ENCODE data around the gene FAM156A.
"Not testable (repeated sequence)": the region's sequence is repeated elsewhere in the genome, so short reads cannot be mapped to it uniquely, and the experiment has no call there.

Gene FAM156A

DNA sequence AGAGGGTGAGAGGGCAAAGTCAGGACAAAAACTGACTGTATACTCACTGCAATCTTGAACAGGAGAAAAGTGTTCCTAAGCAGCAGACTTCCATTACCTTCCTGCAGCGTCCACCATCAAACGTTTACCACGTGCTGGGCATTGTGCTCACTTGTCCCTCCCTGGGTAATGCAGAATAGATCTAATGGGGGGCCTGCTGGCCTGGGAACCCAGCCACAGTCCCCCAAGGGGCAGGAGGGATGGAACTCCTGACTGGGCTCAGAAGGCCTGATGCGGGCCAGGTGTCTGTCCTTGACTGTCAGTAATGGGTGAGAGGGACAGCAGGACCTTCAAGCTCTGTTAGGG lies 37.6 kb upstream of the FAM156A start:
- TF ChIP-seq, protein P1, sequence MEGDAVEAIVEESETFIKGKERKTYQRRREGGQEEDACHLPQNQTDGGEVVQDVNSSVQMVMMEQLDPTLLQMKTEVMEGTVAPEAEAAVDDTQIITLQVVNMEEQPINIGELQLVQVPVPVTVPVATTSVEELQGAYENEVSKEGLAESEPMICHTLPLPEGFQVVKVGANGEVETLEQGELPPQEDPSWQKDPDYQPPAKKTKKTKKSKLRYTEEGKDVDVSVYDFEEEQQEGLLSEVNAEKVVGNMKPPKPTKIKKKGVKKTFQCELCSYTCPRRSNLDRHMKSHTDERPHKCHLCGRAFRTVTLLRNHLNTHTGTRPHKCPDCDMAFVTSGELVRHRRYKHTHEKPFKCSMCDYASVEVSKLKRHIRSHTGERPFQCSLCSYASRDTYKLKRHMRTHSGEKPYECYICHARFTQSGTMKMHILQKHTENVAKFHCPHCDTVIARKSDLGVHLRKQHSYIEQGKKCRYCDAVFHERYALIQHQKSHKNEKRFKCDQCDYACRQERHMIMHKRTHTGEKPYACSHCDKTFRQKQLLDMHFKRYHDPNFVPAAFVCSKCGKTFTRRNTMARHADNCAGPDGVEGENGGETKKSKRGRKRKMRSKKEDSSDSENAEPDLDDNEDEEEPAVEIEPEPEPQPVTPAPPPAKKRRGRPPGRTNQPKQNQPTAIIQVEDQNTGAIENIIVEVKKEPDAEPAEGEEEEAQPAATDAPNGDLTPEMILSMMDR (conservative IDR thresholded peaks at IDR 0.05; ENCODE audit: control insufficient read depth, insufficient read depth, low read depth, low read length), result no peak
- peak overlapping the region; percentile 69 for H3K4me3 ChIP-seq (ENCODE audit: control insufficient read depth, low read depth, low read length)

DNA sequence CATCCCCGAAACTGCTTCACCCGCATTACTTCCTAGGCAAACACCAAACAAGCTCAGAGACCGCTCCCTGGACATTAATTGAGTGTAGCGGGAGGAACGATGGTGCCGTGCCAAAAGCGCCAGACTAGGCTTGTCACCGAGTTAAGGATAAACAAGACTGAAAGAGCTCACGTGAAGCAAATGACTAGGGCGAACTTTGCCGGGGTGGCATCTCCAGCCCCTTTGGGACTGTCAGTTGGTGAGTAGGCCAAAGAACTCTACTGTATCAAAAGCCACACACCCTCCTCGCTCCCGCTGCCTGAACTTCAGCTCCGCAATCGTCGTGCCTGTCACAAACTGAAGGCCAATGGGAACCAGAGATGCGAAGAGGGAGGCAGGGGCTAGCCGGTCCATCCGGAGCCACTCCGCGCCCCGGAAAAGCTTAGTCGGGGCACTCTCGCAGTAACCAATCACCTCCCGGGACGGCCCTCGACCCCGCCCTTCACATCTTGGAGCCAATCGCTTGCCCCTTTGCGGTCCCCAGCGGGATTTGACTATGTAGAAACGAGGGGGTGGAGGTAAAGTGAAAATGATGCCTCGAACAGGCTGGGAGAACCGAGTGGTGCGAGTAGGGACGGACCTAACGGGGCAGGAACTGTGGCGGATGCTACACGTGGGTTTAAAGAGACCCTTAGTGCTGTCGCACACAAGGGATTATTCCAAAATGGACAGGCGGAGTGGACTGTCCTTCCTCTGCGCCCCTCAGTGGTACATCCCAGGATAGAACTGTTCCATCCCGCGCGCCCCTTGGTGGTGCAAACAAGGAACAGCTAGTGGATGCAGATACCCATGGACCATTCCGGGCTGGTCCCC lies 37.0 kb upstream of the FAM156A start:
- DNase-seq (ENCODE audit: low read depth), result peak; percentile 94
- TF ChIP-seq, protein P1 (conservative IDR thresholded peaks at IDR 0.05; ENCODE audit: control insufficient read depth, insufficient read depth, low read depth, low read length), result peak; percentile 53
- H3K4me3 ChIP-seq (ENCODE audit: control insufficient read depth, low read depth, low read length), result peak overlapping the region; percentile 69

More for the DNA sequence above, 37.6 kb upstream of the FAM156A start:
- no peak for DNase-seq (ENCODE audit: low read depth)

DNA sequence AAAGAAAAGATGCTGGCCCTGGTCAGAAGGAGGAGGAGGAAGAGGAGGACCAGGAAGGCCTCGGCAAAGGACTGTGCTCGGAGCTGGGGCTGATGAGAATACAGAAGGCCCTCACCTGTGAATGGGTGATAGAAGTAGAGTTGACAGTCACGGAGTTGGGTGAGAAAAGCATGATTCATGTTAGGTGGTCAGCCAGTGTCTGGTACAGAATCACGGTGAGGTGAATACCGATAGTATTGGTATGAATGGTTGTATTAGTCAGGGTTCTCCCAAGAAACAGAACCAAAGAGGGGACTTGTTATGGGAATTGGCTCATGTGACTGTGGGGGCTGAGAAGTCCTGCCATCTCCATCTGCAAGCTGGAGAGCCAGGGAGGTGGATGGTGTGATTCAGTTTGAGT lies 32.5 kb upstream of the FAM156A start:
- peak; percentile 10 for DNase-seq (ENCODE audit: low read depth)
- H3K4me3 ChIP-seq (ENCODE audit: control insufficient read depth, low read depth, low read length), result no peak overlapping the region
- TF ChIP-seq, protein P1 (conservative IDR thresholded peaks at IDR 0.05; ENCODE audit: control insufficient read depth, insufficient read depth, low read depth, low read length), result no peak

DNA sequence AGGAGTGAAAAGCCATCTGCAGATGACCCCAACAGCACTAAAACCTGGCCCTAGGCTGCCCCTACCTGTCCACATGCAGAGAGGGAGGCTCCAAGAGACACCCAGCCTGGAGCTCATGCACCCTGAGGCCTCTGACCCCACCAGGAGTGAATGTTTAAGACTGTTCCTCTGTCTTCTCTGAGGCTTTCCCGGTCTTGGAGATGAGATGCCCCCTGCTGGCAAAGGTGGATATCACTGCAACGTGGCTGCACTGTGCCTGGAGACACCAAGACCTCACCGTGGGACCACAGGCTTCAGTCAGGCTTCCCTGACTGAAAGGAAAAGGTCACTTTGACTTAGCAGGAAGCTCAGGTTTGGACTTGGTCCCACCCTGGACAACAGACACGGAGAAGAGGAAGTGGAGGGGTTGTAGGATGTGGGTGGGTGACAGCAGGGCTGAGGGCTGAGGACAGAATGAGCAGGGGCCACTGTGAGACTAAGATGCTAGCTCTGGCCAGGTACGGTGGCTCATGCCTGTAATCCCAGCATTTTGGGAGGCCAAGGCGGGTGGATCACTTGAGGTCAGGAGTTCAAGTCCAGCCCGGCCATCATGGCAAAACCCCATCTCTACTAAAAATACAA lies 31.8 kb upstream of the FAM156A start:
- TF ChIP-seq, protein P1 (conservative IDR thresholded peaks at IDR 0.05; ENCODE audit: control insufficient read depth, insufficient read depth, low read depth, low read length), result peak; percentile 61
- not testable (repeated sequence) for H3K4me3 ChIP-seq (ENCODE audit: control insufficient read depth, low read depth, low read length)
- DNase-seq (ENCODE audit: low read depth), result peak; percentile 72

DNA sequence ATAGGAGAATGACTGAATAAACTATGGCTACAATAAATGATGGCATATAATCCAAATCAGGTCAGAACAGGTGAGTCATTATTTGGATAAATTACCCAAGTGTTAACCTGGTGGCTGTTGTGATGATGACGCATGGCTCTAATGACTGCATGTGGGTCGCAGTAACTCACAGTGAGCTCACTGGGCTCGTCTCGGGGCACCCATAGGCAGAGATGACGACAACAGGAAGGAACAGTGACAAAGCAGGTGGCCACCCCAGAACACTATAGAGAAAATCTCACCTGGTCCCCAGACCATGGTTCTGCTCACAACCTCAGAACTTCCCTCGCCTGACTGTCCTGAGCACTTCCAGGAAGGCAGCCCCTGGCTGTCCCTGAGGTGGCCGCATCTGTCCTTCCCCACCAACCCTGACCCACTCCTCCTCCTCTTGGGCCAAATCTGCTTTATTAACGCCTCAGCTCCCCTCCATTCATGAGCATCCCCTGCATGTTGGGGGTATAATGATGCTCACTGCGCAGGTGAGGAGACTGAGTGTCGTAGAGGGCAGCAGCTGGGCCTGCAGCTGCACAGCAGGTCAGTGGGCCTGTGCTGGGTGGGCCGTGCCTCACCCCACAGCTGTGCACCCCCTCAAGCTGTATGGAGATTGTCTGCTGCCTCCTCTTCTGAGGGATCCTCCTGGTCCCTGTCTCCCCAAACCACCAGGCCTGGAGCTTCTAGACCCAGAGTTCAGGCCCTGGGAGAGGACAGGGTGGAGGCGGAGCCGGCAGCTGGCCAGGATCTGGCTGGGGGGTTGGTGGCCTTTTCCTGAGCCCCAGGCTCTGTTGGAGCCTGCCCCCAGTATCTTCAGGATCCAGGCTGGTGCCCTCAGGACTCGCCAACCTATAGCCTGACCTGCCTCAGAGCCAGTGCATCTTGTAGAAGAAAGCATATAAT lies 30.9 kb upstream of the FAM156A start:
- TF ChIP-seq, protein P1 (conservative IDR thresholded peaks at IDR 0.05; ENCODE audit: control insufficient read depth, insufficient read depth, low read depth, low read length), result no peak
- no peak overlapping the region for H3K4me3 ChIP-seq (ENCODE audit: control insufficient read depth, low read depth, low read length)
- DNase-seq (ENCODE audit: low read depth), result peak; percentile 10

DNA sequence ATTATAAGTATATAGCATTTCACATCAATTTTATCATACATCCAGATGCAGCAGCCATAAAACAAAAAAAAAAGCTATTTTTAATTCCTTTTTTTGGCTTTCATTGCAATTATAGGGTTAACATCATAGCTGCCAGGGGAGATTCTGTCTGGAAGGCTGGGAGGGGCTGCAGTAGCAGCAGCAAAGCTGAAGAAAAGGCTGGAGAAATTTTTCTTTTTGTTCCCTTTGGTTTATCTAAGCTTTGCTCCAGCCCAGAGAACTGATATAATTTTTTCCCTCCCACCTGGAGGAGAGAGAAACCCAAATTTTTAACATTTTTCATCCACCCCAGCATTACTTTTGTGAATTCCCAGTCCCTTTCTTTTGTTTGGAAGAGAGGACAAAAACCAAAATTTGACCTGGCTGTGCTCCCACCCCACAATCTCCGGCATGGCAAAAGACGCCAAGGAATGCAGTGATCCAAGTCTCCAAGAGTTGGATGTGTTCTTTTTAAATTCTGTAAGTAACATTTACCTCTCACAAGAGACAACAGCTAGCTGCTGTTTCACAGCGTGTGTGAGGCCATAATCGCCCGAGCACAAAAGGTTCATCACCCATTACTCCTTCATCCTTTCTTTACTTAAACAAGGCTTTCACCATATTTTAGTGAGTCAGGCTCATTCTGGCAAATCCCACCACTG lies 25.1 kb upstream of the FAM156A start:
- no peak overlapping the region for H3K4me3 ChIP-seq (ENCODE audit: control insufficient read depth, low read depth, low read length)
- DNase-seq (ENCODE audit: low read depth), result peak; percentile 20

More for the DNA sequence above, 25.1 kb upstream of the FAM156A start:
- TF ChIP-seq, protein P1 (conservative IDR thresholded peaks at IDR 0.05; ENCODE audit: control insufficient read depth, insufficient read depth, low read depth, low read length), result no peak
